Stomach (tissue), 9 donors: ENCODE data around the gene NAGPA. TPM values are rescaled to one million over a fixed set of nuclear protein-coding genes. Genes with fewer than 3 reads are reported as not detected.

Experiments
- DNase-seq, 2 donors: peaks; one replicate each; pipeline versions ENCODE4 v3.0.0 to v3.0.0-alpha.2; 2013 to 2019
- H3K27ac ChIP-seq, 5 donors: fragments of 200-600 bp in 4 of 5; sonication (generic) in 4 of 5; one replicate each; pipeline ENCODE4 v1.5.1; 2013 to 2019; ENCODE audit warnings: mild to moderate bottlenecking in 1 of 5, moderate library complexity in 1 of 5
- H3K27me3 ChIP-seq, 3 donors: fragments of 200-600 bp; sonication (generic); one replicate each; pipeline ENCODE4 v1.5.1; 2017 to 2019; ENCODE audit warnings: mixed run types in 1 of 3
- H3K36me3 ChIP-seq, 4 donors: fragments of 200-600 bp; sonication (generic); 1 replicate in 3 of 4; 2 replicates in 1 of 4; pipeline ENCODE4 v1.5.1; 2016 to 2019
- H3K4me1 ChIP-seq, 4 donors: fragments of 200-600 bp; sonication (generic); one replicate each; pipeline ENCODE4 v1.5.1; 2016 to 2019
- H3K4me3 ChIP-seq, 4 donors: fragments of 200-600 bp; sonication (generic) in 3 of 4; one replicate each; pipeline ENCODE4 v1.5.1; 2016 to 2019; ENCODE audit warnings: mild to moderate bottlenecking in 1 of 4
- H3K9me3 ChIP-seq, 4 donors: fragments of 200-600 bp; sonication (generic); one replicate each; pipeline ENCODE4 v1.5.1; 2016 to 2019
- CTCF ChIP-seq, 7 experiments: fragments of 450-650 bp in 4 of 7; fragments of 200-600 bp in 3 of 7; sonication (generic) in 3 of 7; IDR thresholded peaks; one replicate each; pipeline ENCODE4 v1.5.1; 2016 to 2019; ENCODE audit warnings: antibody characterized with exemption in 7 of 7, control low read depth in 2 of 7, mild to moderate bottlenecking in 1 of 7
- EP300 ChIP-seq: sonication (generic); formaldehyde crosslinking; IDR thresholded peaks from one replicate; pipeline ENCODE4 v1.6.1; 2017; ENCODE audit warnings: antibody characterized with exemption
- POLR2A ChIP-seq, 4 donors: fragments of 450-650 bp; IDR thresholded peaks; one replicate each; pipeline ENCODE4 v1.6.1; 2016; ENCODE audit warnings: antibody characterized with exemption in 4 of 4, control low read depth in 2 of 4, mild to moderate bottlenecking in 1 of 4, moderate library complexity in 1 of 4
- POLR2AphosphoS5 ChIP-seq, 3 donors: sonication (generic); formaldehyde crosslinking; IDR thresholded peaks; one replicate each; pipeline ENCODE4 v1.6.1; 2016; ENCODE audit warnings: antibody characterized with exemption in 3 of 3
- WGBS, 5 donors: extraction: QIAGEN DNeasy Blood & Tissue Kit in 3 of 5; methylation state at CpG; one replicate each; pipeline versions ENCODE4 v1.1.5 to v1.1.7; 2013 to 2018; 5-methylcytosine and 5-hydroxymethylcytosine counted together
- intact Hi-C: fragments of 100-400 bp; cut with DNase I; formaldehyde crosslinking; loops from one replicate; pipeline ENCODE4 v1.15.1; 2023; ENCODE audit warnings: low total_unique reads
- polyA plus RNA-seq, 3 donors: library from polyadenylated mRNA; stranded (reverse); fragments of 200-250 nt; gene quantifications; one replicate each; pipeline ENCODE4 v1.2.3, GENCODE V29; 2013
- total RNA-seq, 5 donors: library from RNA; depleted of rRNA; stranded (reverse); fragments of >200 nt; gene quantifications; one replicate each; pipeline versions ENCODE4 v1.1.0 to v1.2.3, GENCODE V29; 2014 to 2016
- donor health status: healthy with polysubstance abuse.
- donor health status: Bipolar disorder and iron deficiency.
- donor health status: healthy.

NAGPA gene
- total and polyA plus RNA-seq, 8 donors: 10.0 to 139 (median 24.2) TPM

- peaks cover 11 to 21% (median 14%) of the 10 kb centered on the region in 4 donors for H3K4me1 ChIP-seq
- H3K4me3 ChIP-seq: peak overlapping the region in 1 of 4 donors; percentile 9
- intact Hi-C loops: no loop called here
- 28 to 40% (median 33%) methylated on average over 6 to 17 of the region's 17 CpGs for WGBS, 5 donors
- no peaks in the 10 kb centered on the region for H3K9me3 ChIP-seq
- H3K36me3 ChIP-seq: peaks cover 18 to 43% (median 38%) of the 10 kb centered on the region in 4 donors
- TF ChIP-seq POLR2A (IDR thresholded peaks at IDR 0.05) (no peak), CTCF (IDR thresholded peaks at IDR 0.05) (peak in 1 of 7 experiments; percentile 27), EP300 (no peak), POLR2AphosphoS5 (IDR thresholded peaks at IDR 0.05) (no peak)
- DNase-seq: peak; percentile 49 to 75
- H3K27ac ChIP-seq: peak overlapping the region in 4 of 5 donors; percentile 4 to 61 (median 46)
- H3K27me3 ChIP-seq: peaks cover 0 to 17% (median 0%) of the 10 kb centered on the region in 3 donors
Observed at GRCh38 chr16:5025171-5025632, 8.5 kb downstream of the NAGPA start.

GRCh38 chr16:5024632-5025031 is 9.1 kb downstream of the NAGPA start:
- H3K27ac ChIP-seq: peak overlapping the region; percentile 48 to 61 (median 50)
- TF ChIP-seq POLR2AphosphoS5 (IDR thresholded peaks at IDR 0.05) (peak in 1 of 3 donors; percentile 82), CTCF (IDR thresholded peaks at IDR 0.05) (peak in 3 of 7 experiments; percentile 16 to 58 (median 40)), EP300 (no peak), POLR2A (IDR thresholded peaks at IDR 0.05) (no peak)
- intact Hi-C loops: no loop called here
- H3K4me3 ChIP-seq: no peak overlapping the region
- no peaks in the 10 kb centered on the region for H3K9me3 ChIP-seq
- WGBS, 5 donors: 18 to 55% (median 39%) methylated on average over 4 of the region's 4 CpGs
- peaks cover 0 to 17% (median 0%) of the 10 kb centered on the region in 3 donors for H3K27me3 ChIP-seq
- peaks cover 18 to 37% (median 33%) of the 10 kb centered on the region in 4 donors for H3K36me3 ChIP-seq
- H3K4me1 ChIP-seq: peaks cover 11 to 21% (median 14%) of the 10 kb centered on the region in 4 donors
- DNase-seq: peak; percentile 73 to 86

- no peak for TF ChIP-seq POLR2A (IDR thresholded peaks at IDR 0.05)
- TF ChIP-seq CTCF (IDR thresholded peaks at IDR 0.05): no peak
- TF ChIP-seq EP300: no peak
- TF ChIP-seq POLR2AphosphoS5 (IDR thresholded peaks at IDR 0.05): no peak
- DNase-seq: no peak
- intact Hi-C loops: no loop called here
- Histone ChIP-seq H3K27ac (no peak overlapping the region), H3K36me3 (peaks cover 7 to 16% (median 12%) of the 10 kb centered on the region in 4 donors), H3K27me3 (peaks cover 0 to 17% (median 0%) of the 10 kb centered on the region in 3 donors), H3K4me1 (peaks cover 11 to 21% (median 14%) of the 10 kb centered on the region in 4 donors), H3K4me3 (no peak overlapping the region), H3K9me3 (no peaks in the 10 kb centered on the region)
- 67 to 82% (median 68%) methylated on average over 5 to 6 of the region's 6 CpGs for WGBS, 5 donors
Observed at GRCh38 chr16:5022521-5022920, 11.2 kb downstream of the NAGPA start.

- TF ChIP-seq POLR2A (IDR thresholded peaks at IDR 0.05) (no peak), EP300 (no peak), CTCF (IDR thresholded peaks at IDR 0.05) (no peak), POLR2AphosphoS5 (IDR thresholded peaks at IDR 0.05) (no peak)
- H3K9me3 ChIP-seq: no peaks in the 10 kb centered on the region
- peaks cover 0 to 6% (median 0%) of the 10 kb centered on the region in 4 donors for H3K36me3 ChIP-seq
- H3K27me3 ChIP-seq: peaks cover 0 to 17% (median 0%) of the 10 kb centered on the region in 3 donors
- DNase-seq: no peak
- 57 to 73% (median 71%) methylated on average over 15 of the region's 15 CpGs for WGBS, 5 donors
- peaks cover 11 to 20% (median 14%) of the 10 kb centered on the region in 4 donors for H3K4me1 ChIP-seq
- H3K4me3 ChIP-seq: no peak overlapping the region
- intact Hi-C loops: no loop called here
- H3K27ac ChIP-seq: no peak overlapping the region
Observed at GRCh38 chr16:5020551-5020950, 13.2 kb downstream of the NAGPA start.
